ENCODE measurements around the gene LNX1.

DNA sequence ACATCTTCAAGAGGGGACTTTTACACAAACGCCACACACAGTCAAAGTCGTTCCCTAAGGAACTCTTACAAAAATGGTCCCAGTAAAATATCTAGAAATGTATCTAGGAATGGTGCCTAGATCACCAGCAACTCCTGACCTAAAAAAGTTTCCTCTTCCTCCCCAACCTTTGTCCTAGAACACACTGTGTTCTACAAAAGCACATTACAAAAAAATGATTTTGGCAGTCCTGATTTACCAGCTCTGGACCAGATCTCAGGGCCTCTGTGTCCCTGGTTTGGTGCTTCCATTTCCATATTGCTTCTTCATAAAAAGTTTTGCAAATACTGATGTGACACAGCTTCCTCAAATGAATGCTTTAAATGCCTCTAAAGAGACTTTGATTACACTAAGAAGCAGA is 55.0 kb downstream of the LNX1 start:
- TF ChIP-seq, protein P1, sequence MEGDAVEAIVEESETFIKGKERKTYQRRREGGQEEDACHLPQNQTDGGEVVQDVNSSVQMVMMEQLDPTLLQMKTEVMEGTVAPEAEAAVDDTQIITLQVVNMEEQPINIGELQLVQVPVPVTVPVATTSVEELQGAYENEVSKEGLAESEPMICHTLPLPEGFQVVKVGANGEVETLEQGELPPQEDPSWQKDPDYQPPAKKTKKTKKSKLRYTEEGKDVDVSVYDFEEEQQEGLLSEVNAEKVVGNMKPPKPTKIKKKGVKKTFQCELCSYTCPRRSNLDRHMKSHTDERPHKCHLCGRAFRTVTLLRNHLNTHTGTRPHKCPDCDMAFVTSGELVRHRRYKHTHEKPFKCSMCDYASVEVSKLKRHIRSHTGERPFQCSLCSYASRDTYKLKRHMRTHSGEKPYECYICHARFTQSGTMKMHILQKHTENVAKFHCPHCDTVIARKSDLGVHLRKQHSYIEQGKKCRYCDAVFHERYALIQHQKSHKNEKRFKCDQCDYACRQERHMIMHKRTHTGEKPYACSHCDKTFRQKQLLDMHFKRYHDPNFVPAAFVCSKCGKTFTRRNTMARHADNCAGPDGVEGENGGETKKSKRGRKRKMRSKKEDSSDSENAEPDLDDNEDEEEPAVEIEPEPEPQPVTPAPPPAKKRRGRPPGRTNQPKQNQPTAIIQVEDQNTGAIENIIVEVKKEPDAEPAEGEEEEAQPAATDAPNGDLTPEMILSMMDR (IDR thresholded peaks at IDR 0.05) = no peak
- no peak for TF ChIP-seq EP300 (IDR thresholded peaks at IDR 0.05)

All from suprapubic skin (tissue), 3 donors.